ENCODE results near the gene MCL1.
"Not testable (repeated sequence)": the region's sequence is repeated elsewhere in the genome, so short reads cannot be mapped to it uniquely, and the experiment has no call there.

The MCL1 gene

DNA sequence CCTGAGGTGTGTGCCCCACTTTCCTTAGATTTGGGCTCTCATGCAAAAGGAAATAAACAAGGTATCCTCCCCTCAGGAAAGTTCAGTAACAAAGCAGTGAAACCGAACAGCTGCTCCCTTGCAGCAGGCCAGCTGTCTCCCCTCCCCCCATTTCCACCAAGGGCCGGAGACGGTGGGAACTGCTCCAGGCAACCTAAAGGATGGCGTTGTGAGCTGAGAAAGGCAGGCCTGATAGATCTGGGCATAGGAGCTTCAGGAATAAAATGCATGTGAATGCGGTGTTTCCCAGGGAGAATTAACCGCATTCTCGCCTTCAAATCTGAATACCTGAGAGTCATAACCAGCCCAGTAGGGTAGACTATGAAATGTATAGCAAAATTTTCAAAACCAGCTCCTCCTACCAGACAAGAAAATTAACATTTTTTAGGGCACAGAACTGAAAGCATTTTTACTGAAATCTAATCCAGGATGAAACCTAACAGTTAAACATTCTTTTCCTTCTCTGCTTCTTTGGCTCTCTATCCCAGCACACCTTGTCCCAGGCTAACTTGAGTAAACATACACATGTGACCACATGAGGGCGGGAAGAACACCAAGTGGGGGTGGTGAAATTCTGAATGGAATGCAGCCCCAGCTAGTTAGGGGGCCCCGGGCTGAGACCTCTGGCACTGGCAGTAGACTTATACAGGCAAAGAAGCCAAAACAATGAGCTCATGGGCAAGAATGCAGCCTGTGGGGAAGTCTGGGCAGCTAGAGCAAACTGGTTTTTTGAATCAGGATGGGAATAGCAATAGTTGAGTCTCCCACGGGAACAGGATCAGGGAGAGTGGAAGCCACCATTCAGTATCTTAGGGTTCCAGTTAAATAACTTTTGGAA, 11.5 kb downstream of the MCL1 start:
- DNase-seq, result peak; percentile 30 to 89 (median 74)

DNA sequence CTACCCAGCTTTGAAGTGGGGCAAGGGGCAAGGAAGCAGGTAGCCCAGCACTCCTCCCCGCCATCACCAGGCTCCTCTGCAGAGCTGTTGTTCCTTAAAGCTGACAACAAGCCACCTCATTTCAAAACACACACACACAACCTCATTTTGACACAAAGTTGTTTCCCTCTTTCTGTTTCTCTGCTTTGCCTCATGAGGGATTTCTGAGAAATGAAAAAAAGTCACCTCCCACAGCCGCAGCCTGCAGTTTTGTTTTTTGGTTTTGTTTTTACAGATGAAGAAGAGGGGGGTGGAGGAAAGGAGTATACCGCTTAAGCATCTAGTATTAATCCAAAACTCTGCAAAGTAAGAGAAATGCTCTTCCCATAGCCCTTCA, 12.1 kb downstream of the MCL1 start:
- DNase-seq, result no peak

DNA sequence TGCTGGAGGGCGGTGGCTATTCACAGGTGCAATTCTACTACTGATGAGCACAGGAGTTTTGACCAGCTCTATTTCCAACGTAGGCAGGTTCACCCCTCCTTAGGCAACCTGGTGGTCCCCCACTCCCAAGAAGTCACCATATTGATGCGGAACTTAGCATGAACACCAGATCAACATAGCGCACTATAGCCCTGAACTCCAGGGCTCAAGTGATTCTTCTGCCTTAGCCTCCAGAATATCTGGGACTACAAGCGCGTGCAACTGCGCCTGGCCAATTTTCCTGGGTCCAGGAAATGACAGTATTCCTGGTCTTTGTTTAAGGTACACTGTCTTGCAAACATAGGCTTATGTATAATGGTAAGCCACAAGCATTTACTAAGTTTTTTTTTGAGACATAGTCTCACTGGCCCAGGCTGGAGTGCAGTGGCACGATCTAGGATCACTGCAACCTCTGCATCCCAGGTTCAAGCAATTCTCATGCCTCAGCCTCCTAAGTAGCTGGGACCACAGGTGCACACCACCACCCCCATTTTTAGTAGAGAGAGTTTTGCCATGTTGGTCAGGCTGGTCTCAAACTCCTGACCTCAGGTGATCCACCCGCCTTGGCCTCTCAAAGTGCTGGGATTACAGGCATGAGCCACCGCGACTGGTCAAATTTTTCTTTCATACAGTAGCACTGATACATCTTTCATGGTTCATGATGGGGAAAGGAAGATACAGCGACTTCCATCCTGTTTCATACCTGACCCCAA, 12.6 kb downstream of the MCL1 start:
- DNase-seq, result no peak

DNA sequence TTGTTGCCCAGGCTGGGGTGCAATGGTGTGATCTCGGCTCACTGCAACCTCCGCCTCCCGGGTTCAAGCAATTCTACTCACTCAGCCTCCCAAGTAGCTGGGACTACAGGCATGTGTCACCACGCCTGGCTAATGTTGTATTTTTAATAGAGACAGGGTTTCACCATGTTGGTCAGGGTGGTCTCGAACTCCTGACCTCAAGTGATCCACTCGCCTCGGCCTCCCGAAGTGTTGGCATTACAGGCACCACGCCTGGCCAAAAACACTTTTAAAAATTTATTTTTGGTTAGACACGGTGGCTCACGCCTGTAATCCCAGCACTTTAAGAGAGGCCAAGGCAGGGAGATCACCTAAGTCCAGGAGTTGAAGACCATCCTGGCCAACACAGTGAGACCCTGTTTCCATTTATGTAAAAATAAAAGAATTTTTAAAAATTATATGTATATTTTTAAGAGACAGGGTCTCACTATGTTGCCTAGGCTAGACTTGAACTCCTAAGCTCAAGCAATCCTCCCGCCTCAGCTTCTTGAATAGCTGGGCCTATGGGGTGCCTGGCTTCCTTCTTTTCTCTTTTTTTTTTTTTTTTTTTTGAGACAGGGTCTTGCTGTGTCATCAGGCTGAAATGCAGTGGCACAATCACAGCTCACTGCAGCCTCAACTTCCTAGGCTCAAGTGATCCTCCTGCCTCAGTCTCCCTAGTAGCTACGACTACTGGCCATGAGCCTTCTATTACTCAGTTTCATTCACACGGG, 14.0 kb downstream of the MCL1 start:
- DNase-seq, result not testable (repeated sequence)

DNA sequence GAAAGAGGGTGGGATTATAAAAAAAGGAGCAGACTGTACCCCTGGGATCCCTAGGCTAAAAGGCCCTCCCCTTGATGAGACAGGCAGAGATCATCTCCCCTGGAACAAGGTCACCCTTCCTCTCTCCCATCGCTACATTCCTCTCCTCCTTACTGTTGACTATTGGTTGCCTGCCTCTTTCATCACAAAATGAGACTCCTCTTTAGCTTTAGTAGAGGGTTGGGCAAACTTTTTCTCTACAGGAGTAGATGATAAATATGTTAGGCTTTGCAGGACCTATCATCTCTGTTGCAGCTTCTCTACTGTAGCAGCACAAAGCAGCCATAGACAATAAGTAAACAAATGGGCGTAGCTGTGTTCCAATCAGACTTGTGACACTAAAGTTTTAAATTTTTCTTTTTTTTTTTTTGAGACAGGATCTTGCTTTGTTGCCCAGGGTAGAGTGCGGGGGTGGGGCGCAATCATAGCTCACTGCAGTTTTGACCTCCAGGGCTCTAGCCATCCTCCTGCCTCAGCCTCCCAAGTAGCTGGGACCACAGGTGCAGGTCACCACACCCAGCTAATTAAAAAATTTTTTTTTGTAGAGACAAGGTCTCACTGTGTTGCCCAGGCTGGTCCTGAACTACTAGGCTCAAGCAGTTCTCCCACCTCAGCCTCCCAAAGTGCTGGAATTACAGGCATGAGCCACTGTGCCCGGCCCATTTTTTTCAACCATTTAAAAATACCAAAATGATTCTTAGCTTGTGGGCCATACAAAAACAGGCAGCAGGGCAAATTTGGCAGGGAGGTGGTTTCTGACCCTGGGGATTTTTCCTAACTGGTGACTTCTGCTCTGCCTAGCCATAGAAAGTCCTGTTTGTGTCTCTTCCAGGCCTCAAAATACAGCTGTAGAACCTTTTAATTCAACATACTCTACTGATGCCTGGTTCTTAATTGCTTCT, 15.1 kb downstream of the MCL1 start:
- no peak for DNase-seq

DNA sequence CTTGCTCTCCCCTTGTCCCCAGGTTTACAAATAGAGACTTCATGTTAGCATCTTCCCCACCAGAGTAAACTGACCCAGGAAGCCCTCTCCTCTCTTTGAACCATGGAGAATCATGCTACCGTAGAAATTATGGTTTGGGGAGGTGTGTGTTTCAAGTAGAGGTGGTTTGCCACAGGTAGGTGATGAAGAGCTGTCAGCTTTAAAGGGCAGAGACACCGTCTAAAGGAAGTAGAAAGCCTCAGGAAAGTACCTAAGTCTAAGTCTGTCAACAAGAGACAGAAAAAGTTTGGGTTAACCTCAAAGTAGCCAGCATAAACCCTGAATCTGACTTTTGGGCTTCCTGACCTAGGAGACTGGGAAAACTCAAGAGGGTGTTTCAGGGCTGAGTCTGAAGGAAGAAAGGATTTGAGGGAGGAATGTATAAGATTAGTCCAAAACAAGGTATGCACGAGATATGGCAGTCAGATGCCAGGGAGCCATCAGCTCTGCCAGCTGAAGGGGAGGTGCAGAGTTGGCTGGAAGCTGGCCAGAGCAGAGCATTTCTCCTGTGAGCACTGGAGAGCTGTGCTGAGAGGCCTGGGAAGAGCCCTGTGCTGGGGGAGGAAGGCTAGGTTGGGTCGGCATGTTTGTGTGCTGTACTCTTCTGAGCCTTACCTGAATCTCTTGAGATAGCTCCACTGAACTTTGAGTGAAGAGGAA, 15.9 kb downstream of the MCL1 start:
- no peak for DNase-seq

DNA sequence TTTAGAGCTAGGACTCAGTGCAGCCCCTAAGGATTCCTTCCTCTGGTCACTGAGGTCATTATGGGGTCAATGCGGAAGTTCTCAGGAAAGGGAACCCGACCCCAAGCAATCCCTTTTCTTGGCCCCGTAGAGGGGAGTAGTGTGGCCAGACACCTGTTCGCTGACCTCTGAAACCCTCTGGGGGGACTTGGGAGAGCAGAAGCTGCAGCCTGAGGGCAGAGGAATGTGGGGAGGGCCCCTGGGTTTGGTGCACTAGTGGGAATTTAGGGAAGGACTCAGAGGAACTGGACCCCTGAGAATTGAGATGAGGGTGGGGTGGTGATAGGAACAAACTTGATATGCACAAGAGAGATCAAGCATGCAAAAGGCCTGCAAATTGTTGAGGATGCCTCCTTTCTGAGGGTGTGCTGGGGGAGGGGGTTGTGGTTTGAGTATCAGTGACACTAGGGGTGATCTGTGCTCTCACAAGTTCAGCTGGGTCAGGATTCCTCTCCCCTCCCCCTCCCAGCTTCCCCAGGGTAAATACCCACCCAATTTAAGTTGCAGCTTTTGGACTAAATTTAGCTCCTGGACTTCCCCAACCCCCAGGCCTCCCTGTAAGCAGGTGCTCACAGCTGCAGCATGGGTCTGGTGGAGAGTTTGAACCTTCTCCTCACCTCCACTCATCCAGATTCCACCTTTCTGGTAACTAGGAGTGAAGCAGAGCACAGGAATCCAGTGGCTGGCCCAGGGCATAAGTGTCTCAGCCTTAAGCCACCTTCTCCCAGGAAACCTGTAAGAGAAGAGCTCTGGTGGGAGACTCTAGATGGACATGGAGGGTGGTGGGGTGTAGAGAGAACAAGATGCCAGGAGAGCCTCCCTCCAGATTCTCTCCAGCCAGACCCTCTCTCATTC, 16.7 kb downstream of the MCL1 start:
- DNase-seq, result peak in 1 of 3 experiments; percentile 55

DNA sequence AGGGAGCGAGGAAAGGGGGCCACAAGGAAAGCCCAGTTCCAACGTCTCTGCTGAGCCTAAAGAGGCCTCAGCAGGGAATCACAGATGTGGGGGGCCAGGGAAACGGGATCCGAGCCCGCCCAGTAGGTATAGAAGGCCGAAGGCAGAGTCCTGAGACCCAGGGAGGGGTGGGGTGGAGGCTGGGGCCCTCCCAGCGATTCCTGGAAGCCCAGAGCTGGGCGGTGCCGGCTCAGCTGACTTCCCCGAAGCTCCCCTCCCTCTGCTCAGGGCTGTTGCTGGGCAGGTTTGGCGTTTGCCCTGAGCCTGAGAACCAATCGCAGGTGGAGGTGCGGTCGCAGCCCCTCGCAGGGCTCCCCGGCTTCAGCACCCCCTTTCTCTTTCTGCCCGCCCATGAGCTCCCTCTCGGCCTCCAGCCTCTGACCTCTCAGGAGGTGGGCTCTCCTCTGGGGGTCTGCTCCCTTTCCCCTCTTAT, 17.4 kb downstream of the MCL1 start:
- peak; percentile 75 to 80 (median 78) for DNase-seq

DNA sequence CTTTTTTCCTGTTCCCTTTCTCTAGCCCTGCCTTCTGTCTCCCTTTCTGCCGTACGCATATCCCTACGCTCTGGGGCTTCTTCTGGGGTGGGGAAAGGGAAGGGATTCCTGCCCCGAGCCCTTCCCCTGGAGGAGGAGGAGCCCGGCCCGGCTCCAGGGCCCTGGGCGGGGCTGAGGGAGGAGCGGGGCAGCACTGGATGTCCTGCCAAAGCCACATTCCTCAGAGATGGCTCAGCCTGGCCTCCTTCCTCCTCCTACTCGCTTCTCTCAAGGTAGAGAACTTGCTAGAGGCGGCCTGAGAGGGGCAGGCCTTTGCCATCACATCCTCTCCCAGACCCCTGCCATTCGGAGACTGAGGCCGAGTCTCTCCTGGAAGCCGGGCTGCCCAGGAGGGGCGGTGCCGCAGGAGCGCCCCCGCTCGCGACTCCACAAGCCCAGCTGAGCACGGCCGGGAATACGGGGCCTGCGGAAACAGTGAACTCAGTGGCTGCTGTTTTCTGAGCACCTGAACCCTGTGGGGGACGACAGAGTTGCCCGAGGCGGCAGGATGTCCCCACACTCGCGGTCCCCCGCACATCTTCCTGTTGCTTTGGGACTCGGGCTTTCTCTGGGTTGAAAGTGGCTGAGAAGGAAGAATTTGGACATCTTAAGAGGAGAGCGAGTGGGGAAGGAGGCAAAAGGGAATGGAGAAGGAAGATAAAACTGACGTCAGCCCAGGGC, 18.0 kb downstream of the MCL1 start:
- DNase-seq, result peak; percentile 80 to 90 (median 84)

DNA sequence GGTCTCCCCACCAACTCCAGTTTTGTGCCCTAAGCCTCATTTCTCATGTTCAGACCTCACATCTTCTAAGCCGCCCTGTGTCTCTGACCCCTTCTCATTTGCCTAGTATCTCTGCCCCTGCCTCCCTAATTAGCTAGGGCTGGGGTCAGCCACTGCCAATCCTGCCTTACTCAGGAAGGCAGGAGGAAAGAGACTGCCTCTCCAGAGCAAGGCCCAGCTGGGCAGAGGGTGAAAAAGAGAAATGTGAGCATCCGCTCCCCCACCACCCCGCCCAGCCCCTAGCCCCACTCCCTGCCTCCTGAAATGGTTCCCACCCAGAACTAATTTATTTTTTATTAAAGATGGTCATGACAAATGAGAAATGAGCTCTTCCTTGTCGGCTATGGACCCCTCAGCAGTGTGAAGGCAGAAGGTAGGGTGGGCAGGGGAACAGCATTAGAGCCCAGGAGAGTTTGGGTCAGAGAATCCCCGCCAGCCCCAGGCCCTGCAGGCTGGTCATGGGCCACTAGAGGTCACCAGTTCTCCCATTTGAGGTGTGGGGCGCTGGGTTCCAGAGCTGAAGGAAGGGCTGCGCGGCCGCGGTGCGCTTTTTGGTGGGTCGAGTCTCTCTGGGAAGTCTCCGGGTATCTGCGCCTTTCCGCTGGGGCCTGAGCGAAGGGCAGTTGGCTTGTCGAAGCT, 18.7 kb downstream of the MCL1 start:
- peak in 2 of 3 experiments; percentile 87 to 90 for DNase-seq

DNA sequence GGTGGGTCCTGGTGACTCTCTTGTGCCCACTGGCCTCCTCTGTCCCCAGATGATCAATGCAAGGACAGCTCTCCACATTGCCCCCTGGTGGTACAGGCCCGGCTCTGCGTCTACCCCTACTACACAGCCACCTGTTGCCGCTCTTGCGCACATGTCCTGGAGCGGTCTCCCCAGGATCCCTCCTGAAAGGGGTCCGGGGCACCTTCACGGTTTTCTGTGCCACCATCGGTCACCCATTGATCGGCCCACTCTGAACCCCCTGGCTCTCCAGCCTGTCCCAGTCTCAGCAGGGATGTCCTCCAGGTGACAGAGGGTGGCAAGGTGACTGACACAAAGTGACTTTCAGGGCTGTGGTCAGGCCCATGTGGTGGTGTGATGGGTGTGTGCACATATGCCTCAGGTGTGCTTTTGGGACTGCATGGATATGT, 19.4 kb downstream of the MCL1 start:
- peak; percentile 43 to 79 (median 73) for DNase-seq

DNA sequence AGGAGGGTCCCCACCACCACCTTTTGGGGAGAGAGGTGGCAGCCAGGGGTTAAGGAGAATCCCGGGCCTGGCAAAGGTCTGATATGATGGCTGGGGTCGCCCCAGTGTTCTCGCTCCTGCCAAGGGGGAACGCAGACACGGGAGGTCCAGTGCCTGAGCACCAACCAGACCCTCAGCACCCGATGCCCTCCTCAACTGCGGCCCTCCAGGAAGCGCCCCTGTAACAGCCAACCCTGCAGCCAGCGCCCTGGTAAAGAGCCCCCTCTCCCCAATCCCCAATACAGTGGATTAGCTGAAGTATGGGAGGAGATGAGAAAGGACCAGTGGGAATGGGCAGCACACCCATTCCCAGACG, 19.8 kb downstream of the MCL1 start:
- no peak for DNase-seq

DNA sequence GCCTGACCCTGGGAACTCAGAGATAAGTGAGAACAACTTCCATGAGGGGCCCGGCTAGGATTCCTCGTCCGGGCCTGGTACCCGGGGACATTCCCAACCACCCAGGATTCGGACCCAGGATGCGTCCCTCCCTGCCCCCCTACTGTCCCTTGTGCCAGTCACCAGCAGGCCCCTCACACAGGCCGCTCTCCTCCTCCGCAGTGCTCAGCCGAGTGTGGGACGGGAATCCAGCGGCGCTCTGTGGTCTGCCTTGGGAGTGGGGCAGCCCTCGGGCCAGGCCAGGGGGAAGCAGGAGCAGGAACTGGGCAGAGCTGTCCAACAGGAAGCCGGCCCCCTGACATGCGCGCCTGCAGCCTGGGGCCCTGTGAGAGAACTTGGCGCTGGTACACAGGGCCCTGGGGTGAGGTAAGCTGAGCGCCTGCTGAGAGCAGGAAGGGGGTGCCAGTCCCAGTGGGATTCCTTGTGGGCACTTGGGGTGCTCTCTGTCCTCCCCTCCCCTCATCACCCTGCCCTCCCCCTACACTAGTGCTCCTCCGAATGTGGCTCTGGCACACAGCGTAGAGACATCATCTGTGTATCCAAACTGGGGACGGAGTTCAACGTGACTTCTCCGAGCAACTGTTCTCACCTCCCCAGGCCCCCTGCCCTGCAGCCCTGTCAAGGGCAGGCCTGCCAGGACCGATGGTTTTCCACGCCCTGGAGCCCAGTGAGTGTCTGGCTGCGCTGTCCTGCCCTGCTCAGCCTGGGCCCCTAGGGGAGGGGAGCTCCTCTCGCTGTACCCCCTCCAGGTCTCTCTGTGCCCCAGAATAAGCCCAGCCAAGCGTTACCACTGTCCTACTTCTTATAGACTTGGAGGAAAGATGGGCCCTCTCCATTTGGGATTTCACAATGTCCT, 20.4 kb downstream of the MCL1 start:
- DNase-seq, result no peak

DNA sequence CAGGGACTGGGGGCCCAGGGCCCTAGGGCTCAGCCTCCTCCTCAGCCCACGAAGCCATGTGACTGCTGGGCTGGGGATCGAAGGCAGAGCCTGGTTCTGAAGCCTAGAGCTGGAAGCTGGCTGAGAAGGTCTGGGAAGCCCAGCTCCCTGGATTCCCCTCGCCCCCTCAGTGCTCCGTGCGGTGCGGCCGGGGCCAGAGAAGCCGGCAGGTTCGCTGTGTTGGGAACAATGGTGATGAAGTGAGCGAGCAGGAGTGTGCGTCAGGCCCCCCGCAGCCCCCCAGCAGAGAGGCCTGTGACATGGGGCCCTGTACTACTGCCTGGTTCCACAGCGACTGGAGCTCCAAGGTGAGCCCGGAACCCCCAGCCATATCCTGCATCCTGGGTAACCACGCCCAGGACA, 21.1 kb downstream of the MCL1 start:
- DNase-seq, result no peak

DNA sequence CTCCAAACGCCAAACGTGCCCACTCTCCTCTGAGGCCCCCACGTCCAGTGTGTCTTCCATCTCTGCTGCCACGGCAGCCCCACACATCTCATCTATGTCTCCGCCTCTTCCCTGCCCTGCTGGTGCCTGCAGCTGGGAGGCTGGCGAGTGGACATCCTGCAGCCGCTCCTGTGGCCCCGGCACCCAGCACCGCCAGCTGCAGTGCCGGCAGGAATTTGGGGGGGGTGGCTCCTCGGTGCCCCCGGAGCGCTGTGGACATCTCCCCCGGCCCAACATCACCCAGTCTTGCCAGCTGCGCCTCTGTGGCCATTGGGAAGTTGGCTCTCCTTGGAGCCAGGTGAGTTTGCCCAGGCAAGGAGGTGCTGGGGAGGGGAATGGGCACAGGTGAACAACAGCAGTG, 21.6 kb downstream of the MCL1 start:
- no peak for DNase-seq

DNA sequence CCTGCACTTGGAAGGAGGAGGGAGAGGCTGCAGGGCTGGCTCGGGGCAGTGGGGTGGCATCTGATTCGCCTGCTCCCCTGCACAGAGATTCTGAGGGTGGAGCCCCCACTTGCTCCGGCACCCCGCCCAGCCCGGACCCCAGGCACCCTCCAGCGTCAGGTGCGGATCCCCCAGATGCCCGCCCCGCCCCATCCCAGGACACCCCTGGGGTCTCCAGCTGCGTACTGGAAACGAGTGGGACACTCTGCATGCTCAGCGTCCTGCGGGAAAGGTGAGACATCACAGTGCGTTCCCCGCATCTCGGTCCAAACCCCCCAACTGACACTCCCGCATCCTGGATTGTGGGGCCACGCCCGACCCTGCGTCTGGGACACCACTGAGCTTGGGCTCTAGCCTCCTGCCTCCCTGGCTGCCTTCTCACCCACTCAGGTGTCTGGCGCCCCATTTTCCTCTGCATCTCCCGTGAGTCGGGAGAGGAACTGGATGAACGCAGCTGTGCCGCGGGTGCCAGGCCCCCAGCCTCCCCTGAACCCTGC, 22.3 kb downstream of the MCL1 start:
- DNase-seq, result no peak

DNA sequence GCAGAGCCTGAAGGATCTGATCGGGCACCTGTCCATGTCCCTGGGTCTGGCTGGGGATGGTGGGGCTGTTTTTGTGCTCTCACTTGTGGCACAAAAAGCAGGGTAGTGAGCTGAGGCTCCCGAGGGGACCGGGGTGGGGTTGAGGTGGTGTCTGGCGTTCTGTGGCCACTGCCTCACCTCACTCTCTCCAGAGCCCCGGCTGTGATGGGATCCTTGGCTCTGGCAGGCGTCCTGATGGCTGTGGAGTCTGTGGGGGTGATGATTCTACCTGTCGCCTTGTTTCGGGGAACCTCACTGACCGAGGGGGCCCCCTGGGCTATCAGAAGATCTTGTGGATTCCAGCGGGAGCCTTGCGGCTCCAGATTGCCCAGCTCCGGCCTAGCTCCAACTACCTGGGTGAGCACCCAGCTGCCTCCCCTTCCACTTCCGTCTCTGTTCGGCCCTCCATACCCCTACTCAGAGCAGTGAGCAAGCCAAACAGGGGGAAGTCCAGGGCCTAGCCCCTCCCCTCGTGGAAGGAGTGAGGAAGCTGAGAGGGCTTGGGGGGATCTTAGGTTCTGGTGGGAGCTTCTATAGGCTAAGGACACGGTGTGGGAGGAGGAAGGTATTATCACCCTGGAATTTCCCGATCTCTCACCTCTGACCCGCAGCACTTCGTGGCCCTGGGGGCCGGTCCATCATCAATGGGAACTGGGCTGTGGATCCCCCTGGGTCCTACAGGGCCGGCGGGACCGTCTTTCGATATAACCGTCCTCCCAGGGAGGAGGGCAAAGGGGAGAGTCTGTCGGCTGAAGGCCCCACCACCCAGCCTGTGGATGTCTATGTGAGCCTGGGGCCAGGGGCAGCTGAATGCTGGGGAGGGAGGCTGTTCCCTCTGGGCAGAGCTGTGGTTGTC, 23.2 kb downstream of the MCL1 start:
- DNase-seq, result no peak
